HG02840 (cell line): ENCODE results near the gene FAM135A.
"Not testable (repeated sequence)": the region's sequence is repeated elsewhere in the genome, so short reads cannot be mapped to it uniquely, and the experiment has no call there.

ENCODE experiments used
- ATAC-seq: cut with Tn5 transposase; IDR thresholded peaks from one replicate; pipeline ENCODE4 v1.9.1; 2021; ENCODE audit warnings: mild to moderate bottlenecking, moderate library complexity, moderate number of reproducible peaks; ENCODE audit not compliant: unreplicated experiment, low FRiP score

FAM135A gene

GRCh38 chr6:70601014-70601413 is 187.7 kb downstream of the FAM135A start:
- ATAC-seq, result no peak

- ATAC-seq, result no peak
Measured at GRCh38 chr6:70604254-70604653, 190.9 kb downstream of the FAM135A start.

- not testable (repeated sequence) for ATAC-seq
Measured at GRCh38 chr6:70607371-70607770, 194.1 kb downstream of the FAM135A start.

GRCh38 chr6:70609181-70609580 is 195.9 kb downstream of the FAM135A start:
- ATAC-seq, result not testable (repeated sequence)
